Measurements from ENCODE around the gene SLAMF1.
"Not testable (repeated sequence)": the region's sequence is repeated elsewhere in the genome, so short reads cannot be mapped to it uniquely, and the experiment has no call there.

SLAMF1 gene

DNA sequence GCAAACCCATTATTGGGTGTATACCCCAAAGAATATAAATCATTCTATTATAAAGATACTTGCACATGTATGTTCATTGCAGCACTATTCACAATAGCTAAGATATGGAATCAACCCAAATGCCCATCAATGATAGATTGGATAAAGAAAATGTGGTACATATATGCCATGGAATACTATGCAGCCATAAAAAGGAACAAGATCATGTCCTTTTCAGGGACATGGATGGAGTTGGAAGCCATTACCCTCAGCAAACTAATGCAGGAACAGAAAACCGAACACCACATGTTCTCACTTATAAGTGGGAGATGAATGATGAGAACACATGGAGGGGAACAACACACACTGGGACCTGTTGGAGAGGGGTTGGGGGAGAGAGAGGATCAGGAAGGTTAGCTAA is 83.6 kb downstream of the SLAMF1 start:
- DNase-seq (ENCODE audit: low spot score) = not testable (repeated sequence)

DNA sequence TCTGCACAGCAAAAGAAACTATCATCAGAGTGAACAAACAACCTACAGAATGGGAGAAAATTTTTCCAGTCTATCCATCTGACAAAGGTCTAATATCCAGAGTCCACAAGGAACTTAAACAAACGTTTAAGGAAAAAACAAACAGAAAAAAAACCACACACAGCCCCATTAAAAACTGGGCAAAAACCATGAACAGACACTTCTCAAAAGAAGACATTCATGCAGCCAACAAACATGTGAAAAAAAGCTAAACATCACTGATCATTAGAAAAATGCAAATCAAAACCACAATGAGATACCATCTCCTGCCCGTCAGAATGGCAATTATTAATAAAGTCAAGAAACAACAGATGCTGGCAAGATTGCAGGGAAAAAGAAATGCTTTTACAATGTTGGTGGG is 84.1 kb downstream of the SLAMF1 start:
- DNase-seq (ENCODE audit: low spot score) = not testable (repeated sequence)

DNA sequence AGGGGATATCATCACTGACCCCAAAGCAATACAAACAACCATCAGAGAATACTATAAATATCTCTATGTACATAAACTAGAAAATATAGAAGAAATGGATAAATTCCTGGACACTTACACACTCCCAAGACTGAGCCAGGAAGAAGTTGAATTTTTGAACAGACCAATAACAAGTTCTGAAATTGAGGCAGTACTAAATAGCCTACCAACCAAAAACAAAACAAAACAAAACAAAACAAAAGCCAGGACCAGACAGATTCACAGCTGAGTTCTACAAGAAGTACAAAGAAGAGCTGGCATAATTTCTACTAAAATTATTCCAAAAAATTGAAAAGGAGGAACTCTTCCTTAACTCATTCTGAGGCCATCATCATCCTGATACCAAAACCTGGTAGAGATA is 86.0 kb downstream of the SLAMF1 start:
- DNase-seq (ENCODE audit: low spot score) = no peak

DNA sequence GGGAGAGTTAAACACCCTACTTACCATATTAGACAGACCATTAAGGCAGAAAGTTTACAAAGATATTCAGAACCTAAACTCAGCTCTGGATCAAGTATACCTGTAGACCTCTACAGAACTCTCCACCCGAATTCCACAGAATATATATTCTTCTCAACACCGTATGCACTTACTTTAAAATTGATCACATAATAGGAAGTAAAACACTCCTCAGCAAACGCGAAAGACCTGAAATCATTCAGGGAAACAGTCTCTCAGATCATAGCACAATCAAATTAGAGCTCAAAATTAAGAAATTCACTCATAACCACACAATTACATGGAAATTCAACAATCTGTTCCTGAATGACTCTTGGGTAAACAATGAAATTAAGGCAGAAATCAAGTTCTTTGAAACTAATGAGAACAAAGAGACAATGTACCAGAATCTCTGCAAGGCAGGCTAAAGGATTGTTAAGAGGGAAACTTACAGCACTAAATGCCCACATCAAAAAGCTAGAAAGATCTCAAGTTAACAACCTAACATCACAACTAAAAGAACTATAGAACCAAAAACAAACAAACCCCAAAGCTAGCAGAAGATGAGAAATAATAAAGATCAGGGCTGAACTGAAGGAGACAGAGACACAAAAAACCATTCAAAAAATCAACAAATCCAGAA is 86.7 kb downstream of the SLAMF1 start:
- DNase-seq (ENCODE audit: low spot score) = peak; percentile 64

DNA sequence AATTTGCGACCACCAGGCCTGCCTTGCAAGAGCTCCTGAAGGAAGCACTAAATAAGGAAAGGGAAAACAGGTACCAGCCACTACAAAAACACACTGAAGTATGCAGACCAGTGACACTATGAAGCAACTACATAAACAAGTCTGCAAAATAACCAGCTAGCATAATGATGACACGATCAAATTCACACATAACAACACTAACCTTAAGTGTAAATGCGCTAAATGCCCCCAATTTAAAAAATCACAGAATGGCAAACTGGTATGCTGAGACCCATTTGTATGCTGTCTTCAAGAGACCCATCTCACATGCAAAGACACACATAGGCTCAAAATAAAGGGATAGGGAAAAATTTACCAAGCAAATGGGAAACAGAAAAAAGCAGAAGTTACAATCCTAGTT is 87.4 kb downstream of the SLAMF1 start:
- DNase-seq (ENCODE audit: low spot score) = not testable (repeated sequence)

DNA sequence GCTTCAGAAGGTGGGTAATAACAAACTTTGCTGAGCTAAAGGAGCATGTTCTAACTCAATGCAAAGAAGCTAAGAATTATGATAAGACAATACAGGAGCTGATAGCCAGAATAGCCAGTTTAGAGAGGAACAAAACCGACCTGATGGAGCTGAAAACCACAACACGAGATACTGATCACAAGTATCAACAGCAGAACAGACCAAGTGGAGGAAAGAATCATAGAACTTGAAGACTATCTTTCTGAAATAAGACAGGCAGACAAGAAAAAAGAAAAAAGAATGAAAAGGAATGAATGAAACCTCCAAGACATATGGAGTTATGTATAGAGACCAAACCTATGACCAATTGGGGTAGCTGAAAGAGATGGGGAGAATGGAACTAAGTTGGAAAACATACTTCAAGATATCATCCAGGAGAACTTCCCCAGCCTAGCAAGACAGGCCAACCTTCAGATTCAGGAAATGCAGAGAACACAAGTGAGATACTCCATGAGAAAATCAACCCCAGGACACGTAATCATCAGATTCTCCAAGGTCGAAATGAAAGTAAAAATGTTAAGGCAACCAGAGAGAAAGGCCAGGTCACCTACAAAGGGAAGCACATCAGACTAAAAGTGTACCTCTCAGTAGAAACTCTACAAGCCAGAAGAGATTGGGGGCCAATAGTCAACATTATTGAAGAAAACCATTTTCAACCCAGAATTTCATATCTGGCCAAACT is 88.0 kb downstream of the SLAMF1 start:
- peak; percentile 38 for DNase-seq (ENCODE audit: low spot score)

Measured in CD4-positive, alpha-beta T cell treated with Interleukin-15 for 4 hours (primary cell).